ENCODE data around the gene WDR1.
A peak's percentile ranks its signal among the peaks of the same experiment; 100 is the strongest.

The WDR1 gene

GRCh38 chr4:10080589-10081217 is 35.9 kb downstream of the WDR1 start:
- no peak overlapping the region for H3K9ac ChIP-seq (ENCODE audit: low read length in 5 of 5)
- no peak overlapping the region for H3K27ac ChIP-seq (ENCODE audit: low read depth, low read length)
- H3K36me3 ChIP-seq (ENCODE audit: control insufficient read depth in 5 of 5, insufficient read depth in 5 of 5, low read length in 5 of 5), result peaks cover 0 to 99% (median 98%) of the 10 kb centered on the region in 5 donors
- no peaks in the 10 kb centered on the region for H3K9me3 ChIP-seq (ENCODE audit: control insufficient read depth in 5 of 5, low read length in 5 of 5)
- no peak overlapping the region for H3K4me3 ChIP-seq (ENCODE audit: low read depth in 1 of 5, low read length in 5 of 5)
- H3K27me3 ChIP-seq (ENCODE audit: control insufficient read depth in 5 of 5, insufficient read depth in 4 of 5, low read length in 5 of 5), result no peaks in the 10 kb centered on the region
- H3K4me1 ChIP-seq (ENCODE audit: control insufficient read depth in 5 of 5, insufficient read depth in 5 of 5, low read length in 5 of 5), result peaks cover 0 to 28% (median 16%) of the 10 kb centered on the region in 5 donors

- Histone ChIP-seq H3K36me3 (ENCODE audit: control insufficient read depth in 5 of 5, insufficient read depth in 5 of 5, low read length in 5 of 5) (peaks cover 0 to 99% (median 98%) of the 10 kb centered on the region in 5 donors), H3K4me1 (ENCODE audit: control insufficient read depth in 5 of 5, insufficient read depth in 5 of 5, low read length in 5 of 5) (peaks cover 0 to 28% (median 16%) of the 10 kb centered on the region in 5 donors), H3K4me3 (ENCODE audit: low read depth in 1 of 5, low read length in 5 of 5) (no peak overlapping the region), H3K9me3 (ENCODE audit: control insufficient read depth in 5 of 5, low read length in 5 of 5) (no peaks in the 10 kb centered on the region), H3K27ac (ENCODE audit: low read depth, low read length) (no peak overlapping the region), H3K27me3 (ENCODE audit: control insufficient read depth in 5 of 5, insufficient read depth in 4 of 5, low read length in 5 of 5) (no peaks in the 10 kb centered on the region), H3K9ac (ENCODE audit: low read length in 5 of 5) (no peak overlapping the region)
Measured at GRCh38 chr4:10079912-10080588, 36.5 kb downstream of the WDR1 start.

GRCh38 chr4:10079256-10079655 is 37.3 kb downstream of the WDR1 start:
- Histone ChIP-seq H3K27ac (ENCODE audit: low read depth, low read length) (no peak overlapping the region), H3K36me3 (ENCODE audit: control insufficient read depth in 5 of 5, insufficient read depth in 5 of 5, low read length in 5 of 5) (peaks cover 0 to 99% (median 98%) of the 10 kb centered on the region in 5 donors), H3K9ac (ENCODE audit: low read length in 5 of 5) (no peak overlapping the region), H3K9me3 (ENCODE audit: control insufficient read depth in 5 of 5, low read length in 5 of 5) (no peaks in the 10 kb centered on the region), H3K4me3 (ENCODE audit: low read depth in 1 of 5, low read length in 5 of 5) (no peak overlapping the region), H3K27me3 (ENCODE audit: control insufficient read depth in 5 of 5, insufficient read depth in 4 of 5, low read length in 5 of 5) (no peaks in the 10 kb centered on the region), H3K4me1 (ENCODE audit: control insufficient read depth in 5 of 5, insufficient read depth in 5 of 5, low read length in 5 of 5) (peaks cover 0 to 28% (median 16%) of the 10 kb centered on the region in 5 donors)

GRCh38 chr4:10078481-10079233 is 37.9 kb downstream of the WDR1 start:
- peak overlapping the region in 1 of 5 donors; percentile 34 for H3K9ac ChIP-seq (ENCODE audit: low read length in 5 of 5)
- H3K9me3 ChIP-seq (ENCODE audit: control insufficient read depth in 5 of 5, low read length in 5 of 5), result no peaks in the 10 kb centered on the region
- H3K36me3 ChIP-seq (ENCODE audit: control insufficient read depth in 5 of 5, insufficient read depth in 5 of 5, low read length in 5 of 5), result peaks cover 0 to 99% (median 98%) of the 10 kb centered on the region in 5 donors
- no peaks in the 10 kb centered on the region for H3K27me3 ChIP-seq (ENCODE audit: control insufficient read depth in 5 of 5, insufficient read depth in 4 of 5, low read length in 5 of 5)
- peaks cover 0 to 28% (median 16%) of the 10 kb centered on the region in 5 donors for H3K4me1 ChIP-seq (ENCODE audit: control insufficient read depth in 5 of 5, insufficient read depth in 5 of 5, low read length in 5 of 5)
- H3K27ac ChIP-seq (ENCODE audit: low read depth, low read length), result no peak overlapping the region
- H3K4me3 ChIP-seq (ENCODE audit: low read depth in 1 of 5, low read length in 5 of 5), result no peak overlapping the region

GRCh38 chr4:10077483-10078335 is 38.9 kb downstream of the WDR1 start:
- peaks cover 0 to 28% (median 16%) of the 10 kb centered on the region in 5 donors for H3K4me1 ChIP-seq (ENCODE audit: control insufficient read depth in 5 of 5, insufficient read depth in 5 of 5, low read length in 5 of 5)
- no peak overlapping the region for H3K27ac ChIP-seq (ENCODE audit: low read depth, low read length)
- H3K36me3 ChIP-seq (ENCODE audit: control insufficient read depth in 5 of 5, insufficient read depth in 5 of 5, low read length in 5 of 5), result peaks cover 0 to 97% (median 91%) of the 10 kb centered on the region in 5 donors
- no peaks in the 10 kb centered on the region for H3K9me3 ChIP-seq (ENCODE audit: control insufficient read depth in 5 of 5, low read length in 5 of 5)
- H3K27me3 ChIP-seq (ENCODE audit: control insufficient read depth in 5 of 5, insufficient read depth in 4 of 5, low read length in 5 of 5), result no peaks in the 10 kb centered on the region
- H3K9ac ChIP-seq (ENCODE audit: low read length in 5 of 5), result peak overlapping the region in 1 of 5 donors; percentile 34
- H3K4me3 ChIP-seq (ENCODE audit: low read depth in 1 of 5, low read length in 5 of 5), result no peak overlapping the region

- Histone ChIP-seq H3K9me3 (ENCODE audit: control insufficient read depth in 5 of 5, low read length in 5 of 5) (no peaks in the 10 kb centered on the region), H3K27me3 (ENCODE audit: control insufficient read depth in 5 of 5, insufficient read depth in 4 of 5, low read length in 5 of 5) (no peaks in the 10 kb centered on the region), H3K27ac (ENCODE audit: low read depth, low read length) (no peak overlapping the region), H3K36me3 (ENCODE audit: control insufficient read depth in 5 of 5, insufficient read depth in 5 of 5, low read length in 5 of 5) (peaks cover 0 to 96% (median 89%) of the 10 kb centered on the region in 5 donors), H3K9ac (ENCODE audit: low read length in 5 of 5) (no peak overlapping the region), H3K4me3 (ENCODE audit: low read depth in 1 of 5, low read length in 5 of 5) (no peak overlapping the region), H3K4me1 (ENCODE audit: control insufficient read depth in 5 of 5, insufficient read depth in 5 of 5, low read length in 5 of 5) (peaks cover 0 to 28% (median 16%) of the 10 kb centered on the region in 5 donors)
Measured at GRCh38 chr4:10077076-10077475, 39.5 kb downstream of the WDR1 start.

GRCh38 chr4:10075953-10076391 is 40.6 kb downstream of the WDR1 start:
- no peaks in the 10 kb centered on the region for H3K27me3 ChIP-seq (ENCODE audit: control insufficient read depth in 5 of 5, insufficient read depth in 4 of 5, low read length in 5 of 5)
- H3K9me3 ChIP-seq (ENCODE audit: control insufficient read depth in 5 of 5, low read length in 5 of 5), result no peaks in the 10 kb centered on the region
- H3K4me3 ChIP-seq (ENCODE audit: low read depth in 1 of 5, low read length in 5 of 5), result no peak overlapping the region
- no peak overlapping the region for H3K9ac ChIP-seq (ENCODE audit: low read length in 5 of 5)
- peaks cover 0 to 86% (median 80%) of the 10 kb centered on the region in 5 donors for H3K36me3 ChIP-seq (ENCODE audit: control insufficient read depth in 5 of 5, insufficient read depth in 5 of 5, low read length in 5 of 5)
- H3K27ac ChIP-seq (ENCODE audit: low read depth, low read length), result no peak overlapping the region
- H3K4me1 ChIP-seq (ENCODE audit: control insufficient read depth in 5 of 5, insufficient read depth in 5 of 5, low read length in 5 of 5), result peaks cover 0 to 28% (median 16%) of the 10 kb centered on the region in 5 donors

GRCh38 chr4:10075158-10075863 is 41.3 kb downstream of the WDR1 start:
- no peaks in the 10 kb centered on the region for H3K27me3 ChIP-seq (ENCODE audit: control insufficient read depth in 5 of 5, insufficient read depth in 4 of 5, low read length in 5 of 5)
- H3K36me3 ChIP-seq (ENCODE audit: control insufficient read depth in 5 of 5, insufficient read depth in 5 of 5, low read length in 5 of 5), result peaks cover 0 to 79% (median 73%) of the 10 kb centered on the region in 5 donors
- H3K9ac ChIP-seq (ENCODE audit: low read length in 5 of 5), result no peak overlapping the region
- no peak overlapping the region for H3K27ac ChIP-seq (ENCODE audit: low read depth, low read length)
- H3K9me3 ChIP-seq (ENCODE audit: control insufficient read depth in 5 of 5, low read length in 5 of 5), result no peaks in the 10 kb centered on the region
- no peak overlapping the region for H3K4me3 ChIP-seq (ENCODE audit: low read depth in 1 of 5, low read length in 5 of 5)
- H3K4me1 ChIP-seq (ENCODE audit: control insufficient read depth in 5 of 5, insufficient read depth in 5 of 5, low read length in 5 of 5), result peaks cover 0 to 22% (median 9%) of the 10 kb centered on the region in 5 donors

GRCh38 chr4:10074767-10075105 is 41.9 kb downstream of the WDR1 start:
- H3K27ac ChIP-seq (ENCODE audit: low read depth, low read length), result no peak overlapping the region
- H3K36me3 ChIP-seq (ENCODE audit: control insufficient read depth in 5 of 5, insufficient read depth in 5 of 5, low read length in 5 of 5), result peaks cover 0 to 74% (median 67%) of the 10 kb centered on the region in 5 donors
- H3K9ac ChIP-seq (ENCODE audit: low read length in 5 of 5), result no peak overlapping the region
- no peaks in the 10 kb centered on the region for H3K9me3 ChIP-seq (ENCODE audit: control insufficient read depth in 5 of 5, low read length in 5 of 5)
- H3K4me3 ChIP-seq (ENCODE audit: low read depth in 1 of 5, low read length in 5 of 5), result no peak overlapping the region
- H3K27me3 ChIP-seq (ENCODE audit: control insufficient read depth in 5 of 5, insufficient read depth in 4 of 5, low read length in 5 of 5), result no peaks in the 10 kb centered on the region
- H3K4me1 ChIP-seq (ENCODE audit: control insufficient read depth in 5 of 5, insufficient read depth in 5 of 5, low read length in 5 of 5), result peaks cover 0 to 17% (median 6%) of the 10 kb centered on the region in 5 donors

All from subcutaneous abdominal adipose tissue (tissue), 5 donors.